Endothelial cell of umbilical vein (primary cell): ENCODE data around the gene GAL. TPM values are rescaled to one million over a fixed set of nuclear protein-coding genes. Genes with fewer than 3 reads are reported as not detected.

ENCODE experiments used
- BruUV-seq: library from RNA; stranded (reverse); fragments of 400-500 nt; replicated peaks from 2 replicates; lab custom pipeline; 2021; lab: Mats Ljungman, UMichigan
- CTCF ChIA-PET: fragments of 300-600, 350-600 bp; sonication (Branson Sonifier 250); formaldehyde crosslinking; loops from one replicate; lab custom pipeline; 2021; ENCODE audit warnings: antibody characterized with exemption, inconsistent platforms; lab: Charles Lee
- POLR2A ChIA-PET: fragments of 300-600, 350-600 bp; sonication (Branson Sonifier 250); formaldehyde crosslinking; loops from one replicate; lab custom pipeline; 2021; ENCODE audit warnings: antibody characterized with exemption, inconsistent platforms; lab: Charles Lee
- DNase-seq: peaks from one replicate; pipeline ENCODE4 v3.0.0-alpha.2; 2011; ENCODE audit warnings: low read depth, low spot score
- FAIRE-seq: peaks from 2 replicates; lab custom pipeline; 2011; peaks lifted over from hg19 to GRCh38; lab: Jason Lieb, UNC
- H2AFZ ChIP-seq: 2 replicates; pipeline ENCODE4 v1.6.0; 2012; ENCODE audit warnings: low read depth, low read length, control low read depth, inconsistent platforms
- H3K27ac ChIP-seq: 2 replicates; pipeline ENCODE4 v1.5.1; 2011; ENCODE audit warnings: low read depth, mild to moderate bottlenecking, control low read depth, low read length, moderate library complexity; ENCODE audit not compliant: insufficient read depth
- H3K27me3 ChIP-seq, 2 experiments: 2 replicates each; pipeline versions ENCODE4 v1.6.0 to v1.6.1; 2011; ENCODE audit warnings: low read length in 2 of 2, mixed read lengths in 1 of 2; ENCODE audit not compliant: control insufficient read depth in 2 of 2, insufficient read depth in 2 of 2
- H3K36me3 ChIP-seq, 2 experiments: 2 replicates in 1 of 2; 3 replicates in 1 of 2; pipeline ENCODE4 v1.5.1; 2011; ENCODE audit warnings: low read length in 2 of 2, mild to moderate bottlenecking in 1 of 2, moderate library complexity in 1 of 2; ENCODE audit not compliant: control insufficient read depth in 2 of 2, insufficient read depth in 2 of 2; ENCODE audit errors: extremely low read depth in 1 of 2
- H3K4me1 ChIP-seq: 3 replicates; pipeline ENCODE4 v1.5.1; 2011; ENCODE audit warnings: mild to moderate bottlenecking, low read length; ENCODE audit not compliant: control insufficient read depth, insufficient read depth; ENCODE audit errors: extremely low read depth
- H3K4me2 ChIP-seq: 2 replicates; pipeline ENCODE4 v1.6.1; 2011; ENCODE audit warnings: low read length, control low read depth, mixed read lengths; ENCODE audit not compliant: insufficient read depth
- H3K4me3 ChIP-seq, 3 experiments: fragments of 200-600 bp in 1 of 3; sonication (generic), shearing (Covaris generic) in 1 of 3; replicated peaks in 1 of 3; 2 replicates each; pipeline ENCODE4 v1.5.1; 2011 to 2016; ENCODE audit warnings: control low read depth in 3 of 3, low read length in 3 of 3, mild to moderate bottlenecking in 2 of 3, inconsistent platforms in 1 of 3, low read depth in 1 of 3, moderate library complexity in 1 of 3; ENCODE audit not compliant: insufficient read depth in 1 of 3
- H3K79me2 ChIP-seq: 2 replicates; pipeline ENCODE4 v1.6.0; 2012; ENCODE audit warnings: low read length, inconsistent platforms; ENCODE audit not compliant: control insufficient read depth, insufficient read depth
- H3K9ac ChIP-seq: replicated peaks from 2 replicates; pipeline ENCODE3; 2011; ENCODE audit warnings: low read length, control low read depth; ENCODE audit not compliant: insufficient read depth; ENCODE audit errors: extremely low read depth
- H3K9me1 ChIP-seq: replicated peaks from 3 replicates; pipeline ENCODE4 v1.6.0; 2011; ENCODE audit warnings: mild to moderate bottlenecking, low read length; ENCODE audit not compliant: control insufficient read depth, insufficient read depth; ENCODE audit errors: extremely low read depth
- H3K9me3 ChIP-seq: replicated peaks from 2 replicates; pipeline ENCODE4 v1.5.1; 2012; ENCODE audit warnings: low read length, inconsistent platforms; ENCODE audit not compliant: control insufficient read depth, insufficient read depth
- H4K20me1 ChIP-seq: replicated peaks from 2 replicates; pipeline ENCODE3; 2011; ENCODE audit warnings: mild to moderate bottlenecking, low read length; ENCODE audit not compliant: control insufficient read depth, insufficient read depth; ENCODE audit errors: extremely low read depth
- CTCF ChIP-seq, 2 donors: IDR thresholded peaks; 1 replicate in 1 of 2; 2 replicates in 1 of 2; pipeline ENCODE4 v1.5.1; 2011; ENCODE audit warnings: low read length in 2 of 2, mild to moderate bottlenecking in 2 of 2, moderate library complexity in 2 of 2, control low read depth in 1 of 2, inconsistent platforms in 1 of 2, low read depth in 1 of 2; ENCODE audit not compliant: insufficient read depth in 1 of 2; ENCODE audit errors: extremely low read depth in 1 of 2
- EZH2 ChIP-seq: IDR thresholded peaks from 2 replicates; pipeline ENCODE4 v1.6.1; 2012; ENCODE audit warnings: borderline replicate concordance, low read depth, mild to moderate bottlenecking, moderate library complexity, low read length, inconsistent platforms; ENCODE audit not compliant: severe bottlenecking
- FOS ChIP-seq: IDR thresholded peaks from 2 replicates; pipeline ENCODE4 v1.6.1; 2011; ENCODE audit warnings: mild to moderate bottlenecking, low read length, moderate library complexity, borderline replicate concordance; ENCODE audit not compliant: insufficient read depth
- GATA2 ChIP-seq: IDR thresholded peaks from 2 replicates; pipeline ENCODE4 v1.7.0; 2011; ENCODE audit warnings: low read depth, mild to moderate bottlenecking, moderate library complexity, mixed read lengths, low read length; ENCODE audit not compliant: insufficient read length, insufficient read depth
- JUN ChIP-seq: IDR thresholded peaks from 2 replicates; pipeline ENCODE4 v1.6.1; 2011; ENCODE audit warnings: borderline replicate concordance, low read depth; ENCODE audit not compliant: insufficient read length, insufficient read depth
- MAX ChIP-seq: IDR thresholded peaks from 2 replicates; pipeline ENCODE4 v1.6.1; 2011; ENCODE audit not compliant: insufficient read depth, insufficient read length
- MYC ChIP-seq: IDR thresholded peaks from one replicate; pipeline ENCODE4 v1.6.1; 2011; ENCODE audit warnings: mild to moderate bottlenecking, low read depth, low read length
- POLR2A ChIP-seq: IDR thresholded peaks from 2 replicates; pipeline ENCODE4 v1.6.1; 2012; ENCODE audit warnings: low read depth, mild to moderate bottlenecking, control low read depth, low read length
- POLR2AphosphoS5 ChIP-seq: IDR thresholded peaks from 2 replicates; pipeline ENCODE4 v1.6.1; 2012; ENCODE audit warnings: low read depth, mild to moderate bottlenecking, control low read depth, low read length, moderate library complexity; ENCODE audit not compliant: insufficient read depth
- dilution Hi-C: fragments of 300-500 bp; cut with MboI; formaldehyde crosslinking; loops from one replicate; pipeline ENCODE4 v1.15.0; 2019; ENCODE audit warnings: low sequenced_read_pairs; ENCODE audit not compliant: extremely low pct_ligation_motif_present
- intact Hi-C: fragments of 100-400 bp; cut with micrococcal nuclease; formaldehyde crosslinking; loops from one replicate; pipeline ENCODE4 v1.10.0; 2022
- polyA plus RNA-seq, 4 experiments: library from polyadenylated mRNA; depleted of rRNA in 3 of 4; stranded (reverse) in 3 of 4; unstranded in 1 of 4; fragments of >200 nt; gene quantifications; 2 replicates each; pipeline versions ENCODE4 v1.2.1 to v1.2.3, GENCODE V29; 2011 to 2012; ENCODE audit warnings: missing spikeins in 1 of 4
- total RNA-seq: library from RNA; stranded (reverse); gene quantifications from 2 replicates; pipeline ENCODE4 v1.2.3, GENCODE V29; 2021

The GAL gene
- total and polyA plus RNA-seq, 2 donors (not counting 3 experiments of a cell fraction or from before 2014, with no cell fraction given): 1.2 to 9.8 TPM

- no peaks in the 10 kb centered on the region for H4K20me1 ChIP-seq
- ChIA-PET POLR2A (no interaction called here), CTCF (interaction anchor here (0.7 to 2.2 kb wide), 9 partner anchors 10 to 394 kb away, joined by 3 to 10 read pairs (median 4); no protein-coding TSS in a partner anchor)
- H3K27me3 ChIP-seq: peaks cover 0 to 14% of the 10 kb centered on the region in 2 experiments
- H3K79me2 ChIP-seq: no peaks in the 10 kb centered on the region
- DNase-seq (no peak), FAIRE-seq (no peak)
- dilution Hi-C loops: no loop called here
- no peak overlapping the region for H3K9ac ChIP-seq
- no peaks in the 10 kb centered on the region for H3K4me1 ChIP-seq
- H3K4me3 ChIP-seq: no peak overlapping the region
- BruUV-seq: no TSS peak
- no peak overlapping the region for H3K4me2 ChIP-seq
- no peaks in the 10 kb centered on the region for H3K9me3 ChIP-seq
- H3K36me3 ChIP-seq: no peaks in the 10 kb centered on the region
- no peak overlapping the region for H3K27ac ChIP-seq
- H2AFZ ChIP-seq: no peak overlapping the region
- intact Hi-C loops: no loop called here
- TF ChIP-seq POLR2AphosphoS5: no peak
- no peak for TF ChIP-seq POLR2A
- no peak for TF ChIP-seq MYC
- TF ChIP-seq GATA2: no peak
- TF ChIP-seq MAX: no peak
- TF ChIP-seq CTCF (IDR thresholded peaks at IDR 0.05; ENCODE audit: extremely low read depth in 1 of 2, insufficient read depth in 1 of 2, low read depth in 1 of 2, low read length in 2 of 2): no peak
- no peak for TF ChIP-seq EZH2
- no peak for TF ChIP-seq FOS
- no peak for TF ChIP-seq JUN
- no peaks in the 10 kb centered on the region for H3K9me1 ChIP-seq
Observed at GRCh38 chr11:68691402-68691784, 7.0 kb downstream of the GAL start.
